ENCODE measurements around the gene GALNTL6. TPM values are rescaled to one million over a fixed set of nuclear protein-coding genes. Genes with fewer than 3 reads are reported as not detected.
A peak's percentile ranks its signal among the peaks of the same experiment; 100 is the strongest.

GALNTL6 gene
- total RNA-seq, 1 donor, result under 0.01 TPM

DNA sequence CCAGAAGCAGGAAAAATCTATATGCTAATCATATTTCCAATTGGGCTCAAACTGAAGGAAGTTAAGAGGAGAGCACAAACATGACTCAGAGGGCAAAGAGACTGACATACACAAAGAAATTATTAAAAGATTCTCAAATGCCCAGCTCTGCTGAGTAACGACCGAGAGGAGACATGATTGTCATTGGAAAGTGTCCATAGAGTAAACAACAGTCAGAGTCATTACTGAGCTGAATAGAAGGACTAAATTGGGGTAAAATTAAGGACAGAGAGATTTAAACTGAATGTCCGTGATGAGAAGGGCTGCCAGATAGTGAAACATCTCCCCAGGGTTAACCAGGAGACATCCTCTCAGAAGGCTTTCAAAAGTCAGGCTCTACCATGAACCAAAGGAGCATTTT is 1244.2 kb downstream of the GALNTL6 start:
- Histone ChIP-seq H2AFZ (ENCODE audit: low read length) (peak overlapping the region; percentile 72), H3K27ac (ENCODE audit: low read depth, low read length) (peak overlapping the region; percentile 58), H3K9me3 (ENCODE audit: low read depth, low read length) (no peaks in the 10 kb centered on the region), H3K79me2 (ENCODE audit: insufficient read depth, low read length) (no peaks in the 10 kb centered on the region), H3K27me3 (ENCODE audit: insufficient read depth, low read length) (no peaks in the 10 kb centered on the region), H3K4me2 (ENCODE audit: insufficient read depth, low read length) (peak overlapping the region; percentile 67), H3K4me3 (ENCODE audit: insufficient read depth, low read length) (peak overlapping the region; percentile 50), H3K36me3 (ENCODE audit: insufficient read depth, low read length) (no peaks in the 10 kb centered on the region), H4K20me1 (ENCODE audit: insufficient read depth, low read length) (no peaks in the 10 kb centered on the region), H3K4me1 (ENCODE audit: insufficient read depth, low read length) (peaks cover 8% of the 10 kb centered on the region)
- TF ChIP-seq, protein P1, sequence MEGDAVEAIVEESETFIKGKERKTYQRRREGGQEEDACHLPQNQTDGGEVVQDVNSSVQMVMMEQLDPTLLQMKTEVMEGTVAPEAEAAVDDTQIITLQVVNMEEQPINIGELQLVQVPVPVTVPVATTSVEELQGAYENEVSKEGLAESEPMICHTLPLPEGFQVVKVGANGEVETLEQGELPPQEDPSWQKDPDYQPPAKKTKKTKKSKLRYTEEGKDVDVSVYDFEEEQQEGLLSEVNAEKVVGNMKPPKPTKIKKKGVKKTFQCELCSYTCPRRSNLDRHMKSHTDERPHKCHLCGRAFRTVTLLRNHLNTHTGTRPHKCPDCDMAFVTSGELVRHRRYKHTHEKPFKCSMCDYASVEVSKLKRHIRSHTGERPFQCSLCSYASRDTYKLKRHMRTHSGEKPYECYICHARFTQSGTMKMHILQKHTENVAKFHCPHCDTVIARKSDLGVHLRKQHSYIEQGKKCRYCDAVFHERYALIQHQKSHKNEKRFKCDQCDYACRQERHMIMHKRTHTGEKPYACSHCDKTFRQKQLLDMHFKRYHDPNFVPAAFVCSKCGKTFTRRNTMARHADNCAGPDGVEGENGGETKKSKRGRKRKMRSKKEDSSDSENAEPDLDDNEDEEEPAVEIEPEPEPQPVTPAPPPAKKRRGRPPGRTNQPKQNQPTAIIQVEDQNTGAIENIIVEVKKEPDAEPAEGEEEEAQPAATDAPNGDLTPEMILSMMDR (IDR thresholded peaks at IDR 0.05; ENCODE audit: extremely low read depth, low read depth, low read length), result no peak
- peak; percentile 66 for DNase-seq (ENCODE audit: insufficient read length, low spot score, missing footprints)

DNA sequence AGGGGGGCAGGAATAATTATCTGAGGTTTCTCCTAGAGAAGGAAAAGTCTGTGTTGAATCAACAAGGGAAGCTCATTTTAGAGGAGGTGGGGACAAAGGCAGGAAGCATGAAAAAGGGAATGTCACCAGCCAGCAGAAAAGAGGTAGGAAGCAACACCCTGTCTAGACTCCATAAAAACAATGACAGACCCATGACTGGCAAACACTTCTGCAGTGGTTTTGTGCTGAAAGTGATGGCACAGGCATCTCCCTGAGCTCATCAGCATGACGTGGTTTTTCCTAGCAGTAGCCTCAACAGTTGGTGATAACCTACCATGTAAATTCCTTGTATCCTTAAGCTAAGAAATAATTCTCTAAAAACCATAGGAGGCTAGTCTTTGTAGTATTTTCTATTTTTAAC is 1244.7 kb downstream of the GALNTL6 start:
- Histone ChIP-seq H3K9me3 (ENCODE audit: low read depth, low read length) (no peaks in the 10 kb centered on the region), H4K20me1 (ENCODE audit: insufficient read depth, low read length) (no peaks in the 10 kb centered on the region), H3K4me3 (ENCODE audit: insufficient read depth, low read length) (peak overlapping the region; percentile 50), H3K79me2 (ENCODE audit: insufficient read depth, low read length) (no peaks in the 10 kb centered on the region), H2AFZ (ENCODE audit: low read length) (peak overlapping the region; percentile 72), H3K27ac (ENCODE audit: low read depth, low read length) (peak overlapping the region; percentile 58), H3K36me3 (ENCODE audit: insufficient read depth, low read length) (no peaks in the 10 kb centered on the region), H3K4me1 (ENCODE audit: insufficient read depth, low read length) (peaks cover 8% of the 10 kb centered on the region), H3K4me2 (ENCODE audit: insufficient read depth, low read length) (peak overlapping the region; percentile 67), H3K27me3 (ENCODE audit: insufficient read depth, low read length) (no peaks in the 10 kb centered on the region)
- DNase-seq (ENCODE audit: insufficient read length, low spot score, missing footprints), result peak; percentile 22
- TF ChIP-seq, protein P1 (IDR thresholded peaks at IDR 0.05; ENCODE audit: extremely low read depth, low read depth, low read length), result no peak

DNA sequence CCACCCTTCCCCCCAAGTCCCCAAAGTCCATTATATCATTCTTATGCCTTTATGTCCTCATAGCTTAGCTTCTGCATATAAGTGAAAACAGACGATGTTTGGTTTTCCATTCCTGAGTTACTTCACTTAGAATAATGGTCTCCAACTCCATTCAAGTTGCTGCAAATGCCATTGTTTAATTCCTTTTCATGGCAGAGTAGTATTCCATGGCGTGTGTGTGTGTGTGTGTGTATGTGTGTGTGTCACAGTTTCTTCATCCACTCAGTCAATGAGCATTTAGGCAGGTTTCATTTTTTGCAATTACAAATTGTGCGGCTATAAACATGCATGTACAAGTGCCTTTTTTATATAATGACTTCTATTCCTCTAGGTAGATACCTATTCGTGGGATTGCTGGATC is 1248.0 kb downstream of the GALNTL6 start:
- no peak for DNase-seq (ENCODE audit: insufficient read length, low spot score, missing footprints)
- Histone ChIP-seq H3K27ac (ENCODE audit: low read depth, low read length) (no peak overlapping the region), H3K9me3 (ENCODE audit: low read depth, low read length) (no peaks in the 10 kb centered on the region), H3K27me3 (ENCODE audit: insufficient read depth, low read length) (no peaks in the 10 kb centered on the region), H4K20me1 (ENCODE audit: insufficient read depth, low read length) (no peaks in the 10 kb centered on the region), H2AFZ (ENCODE audit: low read length) (no peak overlapping the region), H3K4me2 (ENCODE audit: insufficient read depth, low read length) (no peak overlapping the region), H3K4me3 (ENCODE audit: insufficient read depth, low read length) (no peak overlapping the region), H3K79me2 (ENCODE audit: insufficient read depth, low read length) (no peaks in the 10 kb centered on the region), H3K36me3 (ENCODE audit: insufficient read depth, low read length) (no peaks in the 10 kb centered on the region), H3K4me1 (ENCODE audit: insufficient read depth, low read length) (peaks cover 8% of the 10 kb centered on the region)
- TF ChIP-seq, protein P1 (IDR thresholded peaks at IDR 0.05; ENCODE audit: extremely low read depth, low read depth, low read length), result no peak

DNA sequence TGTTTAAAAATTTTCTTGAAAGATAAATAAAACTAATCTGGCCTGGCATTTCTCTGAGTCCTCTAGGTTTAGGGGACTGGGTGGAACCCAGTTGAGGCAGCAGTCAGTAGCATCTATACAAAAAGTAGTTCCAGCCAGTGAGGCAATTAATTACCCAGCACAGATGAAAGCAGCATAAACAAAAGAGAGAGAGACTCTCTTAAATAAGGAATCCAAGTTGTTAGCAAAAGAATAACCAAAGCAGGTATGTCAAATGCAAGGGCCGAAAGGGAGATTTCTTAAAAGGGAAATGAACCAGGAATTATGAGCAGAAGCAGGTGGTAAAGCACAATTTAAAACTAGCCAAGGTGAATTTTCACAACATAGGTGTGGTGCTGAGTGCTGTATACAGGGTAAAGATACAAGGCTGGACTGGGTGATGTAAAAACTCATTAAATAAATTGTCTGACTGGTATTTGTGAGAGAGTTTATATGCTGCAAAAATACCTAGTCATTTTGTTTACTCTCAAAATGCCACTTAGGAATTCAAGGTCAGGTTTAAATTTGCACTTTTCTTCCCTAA is 1260.8 kb downstream of the GALNTL6 start:
- TF ChIP-seq, protein P1 (IDR thresholded peaks at IDR 0.05; ENCODE audit: extremely low read depth, low read depth, low read length), result no peak
- Histone ChIP-seq H2AFZ (ENCODE audit: low read length) (no peak overlapping the region), H3K27me3 (ENCODE audit: insufficient read depth, low read length) (no peaks in the 10 kb centered on the region)

More for the DNA sequence above, 1260.8 kb downstream of the GALNTL6 start:
- H3K27ac ChIP-seq (ENCODE audit: low read depth, low read length), result no peak overlapping the region
- no peak for DNase-seq (ENCODE audit: insufficient read length, low spot score, missing footprints)
- H3K4me1 ChIP-seq (ENCODE audit: insufficient read depth, low read length), result no peaks in the 10 kb centered on the region
- no peaks in the 10 kb centered on the region for H3K79me2 ChIP-seq (ENCODE audit: insufficient read depth, low read length)
- H3K9me3 ChIP-seq (ENCODE audit: low read depth, low read length), result no peaks in the 10 kb centered on the region
- H3K4me2 ChIP-seq (ENCODE audit: insufficient read depth, low read length), result no peak overlapping the region
- H3K36me3 ChIP-seq (ENCODE audit: insufficient read depth, low read length), result no peaks in the 10 kb centered on the region
- H4K20me1 ChIP-seq (ENCODE audit: insufficient read depth, low read length), result no peaks in the 10 kb centered on the region
- no peak overlapping the region for H3K4me3 ChIP-seq (ENCODE audit: insufficient read depth, low read length)

Measured in osteoblast (primary cell).